NT2/D1 (cell line): ENCODE results near the gene HOXD8.
A peak's percentile ranks its signal among the peaks of the same experiment; 100 is the strongest.

Experiments used
- DNase-seq: peaks from one replicate; pipeline ENCODE4 v3.0.0-alpha.2; 2011; ENCODE audit warnings: low read depth, low spot score
- H3K27me3 ChIP-seq: 2 replicates; pipeline ENCODE4 v1.6.0; 2011; ENCODE audit warnings: mild to moderate bottlenecking; ENCODE audit not compliant: insufficient read length, insufficient read depth
- H3K36me3 ChIP-seq: 2 replicates; pipeline ENCODE4 v1.6.1; 2011; ENCODE audit warnings: mild to moderate bottlenecking, low read length, mixed read lengths; ENCODE audit not compliant: insufficient read depth, insufficient read length
- H3K4me1 ChIP-seq: 2 replicates; pipeline ENCODE4 v1.5.1; 2011; ENCODE audit not compliant: insufficient read depth, insufficient read length
- H3K4me3 ChIP-seq: 2 replicates; pipeline ENCODE4 v1.5.1; 2011; ENCODE audit warnings: low read depth; ENCODE audit not compliant: insufficient read length
- H3K9ac ChIP-seq: 2 replicates; pipeline ENCODE4 v1.6.0; 2011; ENCODE audit warnings: low read depth; ENCODE audit not compliant: insufficient read length
- H3K9me3 ChIP-seq: 2 replicates; pipeline ENCODE4 v1.5.1; 2011; ENCODE audit warnings: mild to moderate bottlenecking, low read length; ENCODE audit not compliant: insufficient read depth
- SUZ12 ChIP-seq: IDR thresholded peaks from 2 replicates; pipeline ENCODE4 v1.6.1; 2011; ENCODE audit not compliant: insufficient read length, insufficient read depth; ENCODE audit errors: extremely low read depth
- YY1 ChIP-seq: IDR thresholded peaks from 2 replicates; pipeline ENCODE4 v1.6.1; 2011; ENCODE audit not compliant: insufficient read length, insufficient read depth
- ZNF274 ChIP-seq: IDR thresholded peaks from 2 replicates; pipeline ENCODE4 v1.6.1; 2011; ENCODE audit warnings: mild to moderate bottlenecking, low read depth, low read length

Gene HOXD8

GRCh38 chr2:176092270-176093144 lies 37.0 kb upstream of the HOXD8 start, which contains the start of gene HOXD13:
Gene HOXD13, plus strand, starts transcription at chr2:176092721. Its CDS starts 170 bp downstream, at chr2:176092891.
- no peak for TF ChIP-seq SUZ12
- no peak for TF ChIP-seq YY1
- DNase-seq: no peak
- Histone ChIP-seq H3K4me1 (peaks cover 6% of the 10 kb centered on the region), H3K9ac (peak within 1 kb of the TSS; percentile 82), H3K4me3 (peak within 1 kb of the TSS; percentile 77), H3K27me3 (peaks cover 83% of the 10 kb centered on the region), H3K36me3 (peaks cover 10% of the 10 kb centered on the region), H3K9me3 (peaks cover 37% of the 10 kb centered on the region; the same call in 1 of the 2 replicates)

- DNase-seq: no peak
- Histone ChIP-seq H3K9ac (peak overlapping the region; percentile 82), H3K4me3 (peak overlapping the region; percentile 77), H3K4me1 (peaks cover 6% of the 10 kb centered on the region), H3K36me3 (peaks cover 10% of the 10 kb centered on the region), H3K27me3 (peaks cover 76% of the 10 kb centered on the region), H3K9me3 (peaks cover 37% of the 10 kb centered on the region; the same call in 1 of the 2 replicates)
- TF ChIP-seq SUZ12 (no peak), ZNF274 (no peak), YY1 (no peak)
Measured at GRCh38 chr2:176093145-176093897, 36.2 kb upstream of the HOXD8 start.

- peaks cover 10% of the 10 kb centered on the region for H3K36me3 ChIP-seq
- peaks cover 6% of the 10 kb centered on the region for H3K4me1 ChIP-seq
- H3K27me3 ChIP-seq: peaks cover 76% of the 10 kb centered on the region
- H3K4me3 ChIP-seq: peak overlapping the region; percentile 77
- no peak for DNase-seq
- peak overlapping the region; percentile 82 for H3K9ac ChIP-seq
- H3K9me3 ChIP-seq: peaks cover 39% of the 10 kb centered on the region; the same call in 1 of the 2 replicates
- TF ChIP-seq ZNF274: no peak
- TF ChIP-seq YY1: no peak
- TF ChIP-seq SUZ12: no peak
Measured at GRCh38 chr2:176093898-176094249, 35.6 kb upstream of the HOXD8 start.

DNA sequence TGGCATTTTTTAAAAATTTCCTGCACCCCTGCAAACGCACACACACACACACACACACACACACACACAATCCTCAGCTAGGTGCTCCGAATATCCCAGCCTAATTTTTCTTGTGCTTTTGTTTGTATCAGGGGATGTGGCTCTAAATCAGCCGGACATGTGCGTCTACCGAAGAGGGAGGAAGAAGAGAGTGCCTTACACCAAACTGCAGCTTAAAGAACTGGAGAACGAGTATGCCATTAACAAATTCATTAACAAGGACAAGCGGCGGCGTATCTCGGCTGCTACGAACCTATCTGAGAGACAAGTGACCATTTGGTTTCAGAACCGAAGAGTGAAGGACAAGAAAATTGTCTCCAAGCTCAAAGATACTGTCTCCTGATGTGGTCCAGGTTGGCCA lies 35.2 kb upstream of the HOXD8 start:
- Histone ChIP-seq H3K9me3 (peaks cover 43% of the 10 kb centered on the region; the same call in 1 of the 2 replicates), H3K4me3 (no peak overlapping the region), H3K27me3 (peaks cover 76% of the 10 kb centered on the region), H3K4me1 (peaks cover 8% of the 10 kb centered on the region), H3K36me3 (peaks cover 10% of the 10 kb centered on the region), H3K9ac (no peak overlapping the region)
- DNase-seq: no peak
- TF ChIP-seq SUZ12: no peak
- TF ChIP-seq ZNF274: no peak
- TF ChIP-seq YY1: no peak

GRCh38 chr2:176095421-176095820 lies 34.1 kb upstream of the HOXD8 start:
- H3K27me3 ChIP-seq: peaks cover 76% of the 10 kb centered on the region
- H3K36me3 ChIP-seq: peaks cover 10% of the 10 kb centered on the region
- peaks cover 54% of the 10 kb centered on the region; the same call in 1 of the 2 replicates for H3K9me3 ChIP-seq
- no peak overlapping the region for H3K4me3 ChIP-seq
- TF ChIP-seq ZNF274 (no peak), SUZ12 (no peak), YY1 (no peak)
- peaks cover 8% of the 10 kb centered on the region for H3K4me1 ChIP-seq
- H3K9ac ChIP-seq: no peak overlapping the region
- no peak for DNase-seq

GRCh38 chr2:176096243-176096985 lies 33.1 kb upstream of the HOXD8 start:
- H3K4me3 ChIP-seq: peak overlapping the region; percentile 41
- DNase-seq: no peak
- H3K36me3 ChIP-seq: peaks cover 10% of the 10 kb centered on the region
- peak overlapping the region; percentile 14 for H3K9ac ChIP-seq
- peaks cover 60% of the 10 kb centered on the region; the same call in 1 of the 2 replicates for H3K9me3 ChIP-seq
- H3K27me3 ChIP-seq: peaks cover 76% of the 10 kb centered on the region
- no peak for TF ChIP-seq SUZ12
- TF ChIP-seq YY1: no peak
- TF ChIP-seq ZNF274: no peak
- peaks cover 8% of the 10 kb centered on the region for H3K4me1 ChIP-seq
